ENCODE measurements around the gene GNG2.

GRCh38 chr14:51929910-51930682 is 69.7 kb downstream of the GNG2 start:
- TF ChIP-seq EZH2 (IDR thresholded peaks at IDR 0.05; ENCODE audit: low read length, unreplicated experiment) (no peak), CTCF (conservative IDR thresholded peaks at IDR 0.05; ENCODE audit: low read depth, low read length) (no peak)
